HepG2 (cell line): Measurements from ENCODE around the gene PARD3. TPM values are rescaled to one million over a fixed set of nuclear protein-coding genes. Genes with fewer than 3 reads are reported as not detected.
A peak's percentile ranks its signal among the peaks of the same experiment; 100 is the strongest.

Experiments
- ATAC-seq: fragments of 200-7000 bp; cut with Tn5 transposase; 3 replicates; pipeline ENCODE4 v1.9.1; 2020; ENCODE audit warnings: mild to moderate bottlenecking, moderate library complexity
- BruUV-seq: library from RNA; stranded (reverse); fragments of 400-500 nt; replicated peaks from 2 replicates; lab custom pipeline; 2021; lab: Mats Ljungman, UMichigan
- CTCF ChIA-PET: fragments of 300-600 bp; formaldehyde crosslinking; extraction: SDS; loops from one replicate; lab custom pipeline; 2021; ENCODE audit warnings: low total read pairs, inconsistent platforms, low intra/inter-chr PET ratio; lab: Yijun Ruan, JAX
- POLR2A ChIA-PET: fragments of 350-600 bp; sonication (Branson Sonifier 250); formaldehyde crosslinking; loops from one replicate; lab custom pipeline; 2020; ENCODE audit warnings: antibody characterized with exemption, inconsistent platforms; lab: Yijun Ruan, JAX
- DNase-seq: peaks from one replicate; pipeline ENCODE4 v3.0.0-alpha.2; 2015; ENCODE audit warnings: low spot score
- FAIRE-seq: peaks from 3 replicates; lab custom pipeline; 2011; peaks lifted over from hg19 to GRCh38; lab: Jason Lieb, UNC
- H2AFZ ChIP-seq: one replicate; pipeline ENCODE4 v1.6.1; 2011; ENCODE audit warnings: low read length, inconsistent platforms
- H3K27ac ChIP-seq: fragments of 300-600 bp; 3 replicates; pipeline ENCODE4 v1.8.0; 2011; ENCODE audit warnings: mixed run types, mild to moderate bottlenecking, mixed read lengths, low read length, inconsistent platforms; ENCODE audit not compliant: insufficient read depth; ENCODE audit errors: extremely low read length
- H3K27me3 ChIP-seq, 2 experiments: fragments of 200-600 bp in 1 of 2; 2 replicates in 1 of 2; 3 replicates in 1 of 2; pipeline versions ENCODE4 v1.6.0 to v1.8.0; 2011; ENCODE audit warnings: low read length in 2 of 2, mild to moderate bottlenecking in 2 of 2, moderate library complexity in 2 of 2, inconsistent platforms in 1 of 2; ENCODE audit not compliant: insufficient read depth in 2 of 2, control insufficient read depth in 1 of 2
- H3K36me3 ChIP-seq, 2 experiments: fragments of 200-600 bp in 1 of 2; replicated peaks in 1 of 2; 2 replicates in 1 of 2; 3 replicates in 1 of 2; pipeline versions ENCODE4 v1.5.1 to v1.8.0; 2011; ENCODE audit warnings: low read length in 2 of 2, inconsistent platforms in 1 of 2; ENCODE audit not compliant: insufficient read depth in 2 of 2, control insufficient read depth in 1 of 2
- H3K4me1 ChIP-seq: 2 replicates; pipeline ENCODE4 v1.5.1; 2012; ENCODE audit warnings: low read length, inconsistent platforms; ENCODE audit not compliant: insufficient read depth
- H3K4me2 ChIP-seq: 2 replicates; pipeline ENCODE4 v1.6.0; 2011; ENCODE audit warnings: low read depth, low read length, inconsistent platforms
- H3K4me3 ChIP-seq, 3 experiments: fragments of 200-600 bp in 1 of 3; sonication (generic), shearing (Covaris generic) in 1 of 3; replicated peaks in 1 of 3; 2 replicates each; pipeline ENCODE4 v1.5.1; 2011 to 2016; ENCODE audit warnings: low read length in 3 of 3, inconsistent platforms in 2 of 3, low read depth in 2 of 3, mild to moderate bottlenecking in 2 of 3, control low read depth in 1 of 3, mixed read lengths in 1 of 3; ENCODE audit not compliant: insufficient read depth in 1 of 3
- H3K79me2 ChIP-seq: one replicate; pipeline ENCODE4 v1.6.1; 2011; ENCODE audit warnings: low read length, inconsistent platforms; ENCODE audit not compliant: insufficient read depth
- H3K9ac ChIP-seq: 2 replicates; pipeline ENCODE4 v1.6.0; 2011; ENCODE audit warnings: mild to moderate bottlenecking, low read depth, low read length, inconsistent platforms; ENCODE audit not compliant: insufficient read depth
- H3K9me3 ChIP-seq: 2 replicates; pipeline ENCODE4 v1.5.1; 2012; ENCODE audit warnings: mild to moderate bottlenecking, low read length
- H4K20me1 ChIP-seq: 2 replicates; pipeline ENCODE4 v1.6.0; 2011; ENCODE audit warnings: inconsistent platforms, mild to moderate bottlenecking, low read length, moderate library complexity; ENCODE audit not compliant: insufficient read depth
- ISL2 ChIP-seq: sonication (generic); formaldehyde crosslinking; IDR thresholded peaks from 2 replicates; pipeline ENCODE4 v1.5.0; 2020; ENCODE audit warnings: missing genetic modification reagents
- MLXIP ChIP-seq: sonication (generic); formaldehyde crosslinking; IDR thresholded peaks from 2 replicates; pipeline ENCODE4 v1.9.0; 2021; ENCODE audit warnings: missing genetic modification reagents, borderline replicate concordance
- NR2C2 ChIP-seq: sonication (generic); formaldehyde crosslinking; IDR thresholded peaks from 2 replicates; pipeline ENCODE4 v1.4.0; 2020; ENCODE audit warnings: missing genetic modification reagents, mild to moderate bottlenecking, moderate library complexity, borderline replicate concordance
- RFX5 ChIP-seq: IDR thresholded peaks from 2 replicates; pipeline ENCODE4 v1.6.1; 2011; ENCODE audit warnings: low read depth, low read length, improper control_type of control experiment
- THAP7 ChIP-seq: sonication (generic); formaldehyde crosslinking; IDR thresholded peaks from 2 replicates; pipeline ENCODE4 v1.8.1; 2023; ENCODE audit warnings: mild to moderate bottlenecking, missing genetic modification reagents
- TMF1 ChIP-seq: sonication (generic); formaldehyde crosslinking; IDR thresholded peaks from 2 replicates; pipeline ENCODE4 v1.8.1; 2022; ENCODE audit warnings: low read depth, missing genetic modification reagents
- ZBTB38 ChIP-seq: sonication (generic); formaldehyde crosslinking; IDR thresholded peaks from 2 replicates; pipeline ENCODE4 v1.5.1; 2020; ENCODE audit warnings: mild to moderate bottlenecking, missing genetic modification reagents
- ZNF687 ChIP-seq: sonication (generic); formaldehyde crosslinking; IDR thresholded peaks from 2 replicates; pipeline ENCODE4 v1.5.1; 2020; ENCODE audit warnings: mild to moderate bottlenecking, missing genetic modification reagents, moderate library complexity
- ZNF704 ChIP-seq: sonication (generic); formaldehyde crosslinking; IDR thresholded peaks from 2 replicates; pipeline ENCODE4 v1.8.1; 2023; ENCODE audit warnings: mild to moderate bottlenecking, inconsistent platforms, moderate library complexity, missing genetic modification reagents, borderline replicate concordance
- ZNF713 ChIP-seq: sonication (generic); formaldehyde crosslinking; IDR thresholded peaks from 2 replicates; pipeline ENCODE4 v1.4.0; 2020; ENCODE audit warnings: mild to moderate bottlenecking, missing genetic modification reagents
- WGBS: methylation state at CpG from one replicate; pipeline ENCODE4 v1.1.6; 2017; ENCODE audit warnings: low lambda C conversion rate; 5-methylcytosine and 5-hydroxymethylcytosine counted together
- in situ Hi-C: cut with HindIII; loops from 2 replicates; pipeline ENCODE4 v1.10.0; 2017; ENCODE audit warnings: low pct_unique_long_range_greater_than_20kb; ENCODE audit not compliant: extremely low pct_ligation_motif_present
- intact Hi-C: fragments of 100-400 bp; cut with micrococcal nuclease; formaldehyde crosslinking; loops from one replicate; pipeline ENCODE4 v1.10.0; 2022; ENCODE audit not compliant: unreplicated experiment
- polyA plus RNA-seq, 8 experiments: library from polyadenylated mRNA; depleted of rRNA in 3 of 8; stranded (reverse) in 7 of 8; unstranded in 1 of 8; fragments of >200 nt; fragmentation: Illumina TruSeq in 4 of 8; extraction: Trizol in 4 of 8; gene quantifications; 2 replicates each; pipeline versions ENCODE4 v1.2.1 to v1.2.3, GENCODE V29; 2011 to 2016; ENCODE audit warnings: low read depth in 4 of 8, missing spikeins in 1 of 8, mixed read lengths in 1 of 8; ENCODE audit not compliant: insufficient read depth in 1 of 8
- total RNA-seq, 5 experiments: library from RNA; depleted of rRNA; stranded (reverse); fragments of >200 nt; fragmentation: Illumina TruSeq; extraction: Trizol; gene quantifications; 2 replicates each; pipeline ENCODE4 v1.2.3, GENCODE V29; 2016; ENCODE audit warnings: low read depth in 1 of 5

Gene PARD3
- total and polyA plus RNA-seq, 2 of the 13 experiments (the other 11 are each of a cell fraction or from before 2014, with no cell fraction given): 40.9 to 60.0 TPM

- no peak overlapping the region for H3K27ac ChIP-seq
- peaks cover 45% of the 10 kb centered on the region for H3K4me1 ChIP-seq
- TSS peak; percentile 70 for BruUV-seq
- peak overlapping the region; percentile 97 for H3K4me2 ChIP-seq
- peaks cover 22% of the 10 kb centered on the region for H4K20me1 ChIP-seq
- ChIA-PET CTCF (no interaction called here), POLR2A (interaction anchor here (1.3 kb wide), 1 partner anchor 25 kb away, joined by 3 read pairs; no protein-coding TSS in a partner anchor)
- H3K27me3 ChIP-seq: no peaks in the 10 kb centered on the region
- H3K79me2 ChIP-seq: peaks cover 28% of the 10 kb centered on the region
- peak; percentile 16 for ATAC-seq
- 31% methylated on average over 10 of the region's 10 CpGs for WGBS
- intact Hi-C loops (no loop called here), in situ Hi-C loops (no loop called here)
- no peak for FAIRE-seq
- H2AFZ ChIP-seq: peak overlapping the region; percentile 37
- TF ChIP-seq NR2C2 (CRISPR knock-in tag) (0 out of 2 replicates have a peak, but pooled peaks have one; percentile 3), TMF1 (no peak), ZNF704 (CRISPR knock-in tag) (no peak), ZNF713 (no peak), RFX5 (peak; percentile 66), MLXIP (CRISPR knock-in tag) (no peak), ZNF687 (CRISPR knock-in tag) (peak; percentile 2; the same call in 1 of the 2 replicates), ZBTB38 (CRISPR knock-in tag) (peak; percentile 50; the same call in 1 of the 2 replicates), THAP7 (0 out of 2 replicates have a peak, but pooled peaks have one; percentile 27), ISL2 (CRISPR knock-in tag) (no peak)
- no peaks in the 10 kb centered on the region for H3K36me3 ChIP-seq
- H3K9ac ChIP-seq: peak overlapping the region; percentile 61
- no peak for DNase-seq
- peak overlapping the region; percentile 74 to 93 (median 74) for H3K4me3 ChIP-seq
- no peaks in the 10 kb centered on the region for H3K9me3 ChIP-seq
Observed at GRCh38 chr10:34816501-34817002, 1.5 kb upstream of the PARD3 start.
